Caco-2 (cell line): ENCODE measurements around the gene RHOT2. TPM values are rescaled to one million over a fixed set of nuclear protein-coding genes. Genes with fewer than 3 reads are reported as not detected.

ENCODE experiments used
- BruUV-seq: library from RNA; stranded (reverse); fragments of 400-500 nt; replicated peaks from 2 replicates; lab custom pipeline; 2021; lab: Mats Ljungman, UMichigan
- CTCF ChIA-PET: fragments of 300-600 bp; sonication (Branson Sonifier 250); formaldehyde crosslinking; loops from one replicate; lab custom pipeline; 2022; ENCODE audit warnings: antibody characterized with exemption; lab: Charles Lee
- POLR2A ChIA-PET: fragments of 300-600 bp; sonication (Branson Sonifier 250); formaldehyde crosslinking; loops from one replicate; lab custom pipeline; 2022; ENCODE audit warnings: antibody characterized with exemption; lab: Charles Lee
- DNase-seq, 2 experiments: peaks; one replicate each; pipeline versions ENCODE4 v3.0.0 to v3.0.0-alpha.2; 2020 to 2022
- H3K27me3 ChIP-seq: replicated peaks from 2 replicates; pipeline ENCODE4 v1.6.0; 2011; ENCODE audit warnings: low read length; ENCODE audit not compliant: control insufficient read depth, insufficient read depth
- H3K36me3 ChIP-seq: 2 replicates; pipeline ENCODE4 v1.5.1; 2011; ENCODE audit warnings: low read length; ENCODE audit not compliant: control insufficient read depth, insufficient read depth
- H3K4me1 ChIP-seq: fragments of 250-450 bp; sonication (Bioruptor Pico); 2 replicates; pipeline ENCODE4 v1.5.1; 2020; ENCODE audit warnings: mild to moderate bottlenecking
- H3K4me3 ChIP-seq: 2 replicates; pipeline ENCODE4 v1.5.1; 2011; ENCODE audit warnings: low read depth, mild to moderate bottlenecking, control low read depth, low read length
- H3K9me3 ChIP-seq: fragments of 250-450 bp; sonication (Bioruptor Pico); 2 replicates; pipeline ENCODE4 v1.5.1; 2020; ENCODE audit warnings: mild to moderate bottlenecking, moderate library complexity
- H3K27ac Mint-ChIP-seq: one replicate; pipeline ENCODE4 v1.8.0; 2022; ENCODE audit warnings: mixed read lengths; ENCODE audit not compliant: unreplicated experiment
- H3K27me3 Mint-ChIP-seq: one replicate; pipeline ENCODE4 v1.8.0; 2022; ENCODE audit warnings: mixed read lengths; ENCODE audit not compliant: insufficient read depth, unreplicated experiment
- H3K36me3 Mint-ChIP-seq: one replicate; pipeline ENCODE4 v1.8.0; 2022; ENCODE audit warnings: mild to moderate bottlenecking, mixed read lengths; ENCODE audit not compliant: insufficient read depth, unreplicated experiment
- H3K4me1 Mint-ChIP-seq: one replicate; pipeline ENCODE4 v1.8.0; 2022; ENCODE audit warnings: low read depth, mixed read lengths; ENCODE audit not compliant: unreplicated experiment
- H3K4me3 Mint-ChIP-seq: one replicate; pipeline ENCODE4 v1.8.0; 2022; ENCODE audit warnings: mild to moderate bottlenecking, moderate library complexity, mixed read lengths; ENCODE audit not compliant: unreplicated experiment
- H3K9me3 Mint-ChIP-seq: one replicate; pipeline ENCODE4 v1.8.0; 2022; ENCODE audit warnings: mixed read lengths; ENCODE audit not compliant: unreplicated experiment
- intact Hi-C: fragments of 100-400 bp; cut with micrococcal nuclease; formaldehyde crosslinking; loops from one replicate; pipeline ENCODE4 v1.10.0; 2022; ENCODE audit not compliant: unreplicated experiment
- total RNA-seq: library from RNA; stranded (reverse); gene quantifications from 2 replicates; pipeline ENCODE4 v1.2.3, GENCODE V29; 2022
- TF ChIP-seq, protein P1 (sequence below), 2 experiments: fragments of 200-600 bp in 1 of 2; IDR thresholded peaks; 1 replicate in 1 of 2; 2 replicates in 1 of 2; pipeline versions ENCODE4 v1.5.1 to v1.8.0; 2011 to 2022; ENCODE audit warnings: antibody characterized with exemption in 1 of 2, control low read depth in 1 of 2, inconsistent platforms in 1 of 2, low read depth in 1 of 2, low read length in 1 of 2, mild to moderate bottlenecking in 1 of 2, moderate library complexity in 1 of 2; ENCODE audit not compliant: insufficient read depth in 1 of 2, severe bottlenecking in 1 of 2, unreplicated experiment in 1 of 2

RHOT2 gene
- total RNA-seq, 1 experiment from 2014 or later, result 96.7 TPM

DNA sequence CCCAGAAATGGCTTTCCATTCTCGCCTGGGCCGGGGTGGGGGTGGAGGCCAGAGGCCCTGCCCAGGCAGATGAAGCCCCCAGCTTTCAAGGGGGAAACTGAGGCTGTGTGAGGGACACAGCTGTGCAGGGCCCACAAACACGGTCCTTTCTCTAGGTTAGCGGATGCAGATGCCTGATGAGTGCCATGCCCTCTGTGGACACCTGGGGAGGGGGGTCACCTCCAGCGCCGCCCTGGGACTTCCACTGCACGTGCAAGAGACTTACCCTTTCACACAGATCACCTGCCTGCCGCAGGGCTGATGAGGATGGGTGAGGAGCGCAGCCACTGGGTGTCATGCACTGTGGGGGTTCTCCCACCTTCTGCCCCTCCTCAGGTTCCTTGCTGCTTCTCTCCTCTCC, 50.5 kb downstream of the RHOT2 start:
- Histone ChIP-seq H3K4me3 (no peak overlapping the region), H3K36me3 (no peaks in the 10 kb centered on the region), H3K27me3 (no peaks in the 10 kb centered on the region), H3K9me3 (no peaks in the 10 kb centered on the region), H3K4me1 (peaks cover 37% of the 10 kb centered on the region)
- Mint-ChIP-seq H3K27ac (no peak overlapping the region), H3K4me3 (no peak overlapping the region), H3K9me3 (no peaks in the 10 kb centered on the region), H3K4me1 (no peaks in the 10 kb centered on the region), H3K36me3 (peaks cover 10% of the 10 kb centered on the region), H3K27me3 (no peaks in the 10 kb centered on the region)
- intact Hi-C loops, result loop anchor here (10.0 kb wide), 1 partner anchor 66 kb away; the partner anchor contains the start of genes CHTF18 and RPUSD1
- ChIA-PET POLR2A (no interaction called here), CTCF (no interaction called here)
- TF ChIP-seq, protein P1, sequence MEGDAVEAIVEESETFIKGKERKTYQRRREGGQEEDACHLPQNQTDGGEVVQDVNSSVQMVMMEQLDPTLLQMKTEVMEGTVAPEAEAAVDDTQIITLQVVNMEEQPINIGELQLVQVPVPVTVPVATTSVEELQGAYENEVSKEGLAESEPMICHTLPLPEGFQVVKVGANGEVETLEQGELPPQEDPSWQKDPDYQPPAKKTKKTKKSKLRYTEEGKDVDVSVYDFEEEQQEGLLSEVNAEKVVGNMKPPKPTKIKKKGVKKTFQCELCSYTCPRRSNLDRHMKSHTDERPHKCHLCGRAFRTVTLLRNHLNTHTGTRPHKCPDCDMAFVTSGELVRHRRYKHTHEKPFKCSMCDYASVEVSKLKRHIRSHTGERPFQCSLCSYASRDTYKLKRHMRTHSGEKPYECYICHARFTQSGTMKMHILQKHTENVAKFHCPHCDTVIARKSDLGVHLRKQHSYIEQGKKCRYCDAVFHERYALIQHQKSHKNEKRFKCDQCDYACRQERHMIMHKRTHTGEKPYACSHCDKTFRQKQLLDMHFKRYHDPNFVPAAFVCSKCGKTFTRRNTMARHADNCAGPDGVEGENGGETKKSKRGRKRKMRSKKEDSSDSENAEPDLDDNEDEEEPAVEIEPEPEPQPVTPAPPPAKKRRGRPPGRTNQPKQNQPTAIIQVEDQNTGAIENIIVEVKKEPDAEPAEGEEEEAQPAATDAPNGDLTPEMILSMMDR (IDR thresholded peaks at IDR 0.05; ENCODE audit: insufficient read depth in 1 of 2, low read depth in 1 of 2, low read length in 1 of 2, severe bottlenecking in 1 of 2, unreplicated experiment in 1 of 2), result no peak
- DNase-seq, result no peak
- BruUV-seq, result no TSS peak

DNA sequence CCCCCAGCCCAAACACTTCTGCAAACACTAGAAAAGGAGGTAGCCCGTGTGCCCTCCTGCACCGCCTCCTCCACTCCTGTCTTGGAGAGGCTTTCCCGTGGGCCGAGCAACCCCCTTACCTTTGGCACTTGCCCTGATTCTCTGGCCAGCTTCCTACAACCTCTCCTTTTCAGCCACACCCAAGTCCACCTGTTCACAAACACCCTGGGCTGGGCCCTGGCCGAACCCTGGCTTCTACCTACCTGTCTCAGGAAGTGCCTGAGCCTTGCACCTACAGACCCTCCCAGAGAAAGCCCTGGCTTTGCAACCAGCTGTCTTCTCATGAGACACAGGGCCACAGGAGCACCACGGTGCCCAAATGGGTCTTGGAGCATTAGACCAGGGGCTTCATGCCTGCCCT, 51.0 kb downstream of the RHOT2 start:
- POLR2A ChIA-PET, result no interaction called here
- Histone ChIP-seq H3K9me3 (no peaks in the 10 kb centered on the region), H3K27me3 (no peaks in the 10 kb centered on the region), H3K4me1 (peaks cover 37% of the 10 kb centered on the region), H3K4me3 (no peak overlapping the region), H3K36me3 (no peaks in the 10 kb centered on the region)
- intact Hi-C loops, result loop anchor here (10.0 kb wide), 1 partner anchor 66 kb away; the partner anchor contains the start of genes CHTF18 and RPUSD1
- no peaks in the 10 kb centered on the region for H3K9me3 Mint-ChIP-seq
- TF ChIP-seq, protein P1 (IDR thresholded peaks at IDR 0.05; ENCODE audit: insufficient read depth in 1 of 2, low read depth in 1 of 2, low read length in 1 of 2, severe bottlenecking in 1 of 2, unreplicated experiment in 1 of 2), result no peak
- BruUV-seq, result no TSS peak
- H3K36me3 Mint-ChIP-seq, result peaks cover 10% of the 10 kb centered on the region
- H3K4me1 Mint-ChIP-seq, result no peaks in the 10 kb centered on the region
- no peak for DNase-seq
- H3K27me3 Mint-ChIP-seq, result no peaks in the 10 kb centered on the region
- H3K4me3 Mint-ChIP-seq, result peak overlapping the region; percentile 73
- CTCF ChIA-PET, result no interaction called here
- peak overlapping the region; percentile 22 for H3K27ac Mint-ChIP-seq

DNA sequence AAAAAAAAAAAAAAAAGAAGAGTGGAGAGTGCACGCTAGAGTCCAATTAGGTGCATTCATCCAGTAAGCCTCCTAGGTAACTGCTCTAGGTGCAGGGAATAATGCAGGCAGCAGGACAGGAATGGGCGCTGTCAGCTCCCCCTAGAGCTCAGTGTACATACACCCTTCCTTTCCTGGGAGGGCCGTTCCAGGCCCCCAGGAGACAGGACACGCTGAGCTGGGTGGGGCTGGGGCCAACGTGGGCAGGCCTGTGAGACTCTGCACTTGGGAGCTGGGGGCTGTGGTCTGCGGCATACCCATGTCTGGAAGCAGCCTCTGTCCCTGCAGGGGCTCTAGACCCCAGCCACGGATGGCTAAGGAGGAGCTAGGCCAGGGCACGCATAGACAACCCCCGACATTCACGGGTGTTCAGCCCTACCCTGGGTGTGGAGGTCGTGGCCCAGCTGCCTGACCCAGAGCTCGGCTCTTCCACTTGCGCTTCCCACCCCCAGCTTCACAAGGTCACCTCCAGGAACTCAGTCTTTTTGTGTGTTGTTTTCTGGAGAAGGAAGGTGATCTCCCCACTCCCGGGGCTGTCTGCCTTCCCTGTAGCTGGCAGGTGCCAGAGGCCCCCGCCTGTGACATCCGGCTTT, 52.0 kb downstream of the RHOT2 start:
- DNase-seq, result peak; percentile 58 to 69
- POLR2A ChIA-PET, result interaction anchor here (0.9 to 2.4 kb wide), 3 partner anchors 25 to 68 kb away, joined by 3 to 12 read pairs (median 4); partner anchors contain the start of genes CHTF18 and RPUSD1
- Mint-ChIP-seq H3K9me3 (no peaks in the 10 kb centered on the region), H3K27ac (peak overlapping the region; percentile 39), H3K4me1 (no peaks in the 10 kb centered on the region), H3K27me3 (no peaks in the 10 kb centered on the region), H3K36me3 (peaks cover 10% of the 10 kb centered on the region), H3K4me3 (peak overlapping the region; percentile 73)
- Histone ChIP-seq H3K9me3 (no peaks in the 10 kb centered on the region), H3K4me3 (peak overlapping the region; percentile 86), H3K4me1 (peaks cover 29% of the 10 kb centered on the region), H3K36me3 (no peaks in the 10 kb centered on the region), H3K27me3 (no peaks in the 10 kb centered on the region)
- CTCF ChIA-PET, result interaction anchor here (0.6 to 1.0 kb wide), 7 partner anchors 8 to 335 kb away, joined by 3 to 4 read pairs (median 3); partner anchors contain the start of genes CHTF18 and RPUSD1
- TF ChIP-seq, protein P1 (IDR thresholded peaks at IDR 0.05; ENCODE audit: insufficient read depth in 1 of 2, low read depth in 1 of 2, low read length in 1 of 2, severe bottlenecking in 1 of 2, unreplicated experiment in 1 of 2), result peak; percentile 6 to 42
- intact Hi-C loops, result loop anchor here (10.0 kb wide), 1 partner anchor 65 kb away; the partner anchor contains the start of genes CHTF18 and RPUSD1
- TSS peak; percentile 71 for BruUV-seq
